Choroid plexus epithelial cell (primary cell): ENCODE data around the gene ABI2.

ENCODE experiments used
- DNase-seq: peaks from one replicate; pipeline ENCODE4 v3.0.0-alpha.2; 2010; ENCODE audit warnings: low read depth
- H3K4me3 ChIP-seq: 2 replicates; pipeline ENCODE4 v1.5.1; 2011; ENCODE audit warnings: low read depth, mild to moderate bottlenecking, control low read depth, low read length, moderate library complexity
- CTCF ChIP-seq: conservative IDR thresholded peaks from 2 replicates; pipeline ENCODE4 v1.5.1; 2011; ENCODE audit warnings: low read depth, mild to moderate bottlenecking, control low read depth, inconsistent platforms, low read length, moderate library complexity

ABI2 gene

GRCh38 chr2:203400805-203401585, 72.8 kb downstream of the ABI2 start:
- DNase-seq: peak; percentile 54
- no peak overlapping the region for H3K4me3 ChIP-seq
- no peak for TF ChIP-seq CTCF

DNA sequence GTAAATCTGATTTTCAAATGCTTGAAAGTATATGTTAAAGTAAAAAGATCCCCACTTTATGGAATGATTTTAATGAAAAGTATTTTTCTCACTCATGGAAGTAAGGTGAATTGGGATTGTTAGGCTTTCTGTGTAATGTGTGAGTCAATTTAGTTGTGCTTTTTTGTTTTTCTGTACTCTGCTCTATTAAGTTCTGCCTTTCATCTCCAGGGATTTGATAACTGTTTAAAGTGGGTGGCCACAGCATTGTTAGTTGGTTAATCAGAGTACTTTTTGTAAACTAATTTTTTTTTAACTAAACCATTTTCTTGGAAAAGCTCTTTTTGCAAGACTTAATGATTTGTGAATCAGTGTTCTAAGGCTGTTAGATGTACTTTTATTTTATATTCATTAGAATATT, 76.8 kb downstream of the ABI2 start:
- TF ChIP-seq CTCF: no peak
- DNase-seq: no peak
- no peak overlapping the region for H3K4me3 ChIP-seq

- no peak for DNase-seq
- H3K4me3 ChIP-seq: no peak overlapping the region
- TF ChIP-seq CTCF: no peak
Observed at GRCh38 chr2:203407496-203407895, 79.3 kb downstream of the ABI2 start.

DNA sequence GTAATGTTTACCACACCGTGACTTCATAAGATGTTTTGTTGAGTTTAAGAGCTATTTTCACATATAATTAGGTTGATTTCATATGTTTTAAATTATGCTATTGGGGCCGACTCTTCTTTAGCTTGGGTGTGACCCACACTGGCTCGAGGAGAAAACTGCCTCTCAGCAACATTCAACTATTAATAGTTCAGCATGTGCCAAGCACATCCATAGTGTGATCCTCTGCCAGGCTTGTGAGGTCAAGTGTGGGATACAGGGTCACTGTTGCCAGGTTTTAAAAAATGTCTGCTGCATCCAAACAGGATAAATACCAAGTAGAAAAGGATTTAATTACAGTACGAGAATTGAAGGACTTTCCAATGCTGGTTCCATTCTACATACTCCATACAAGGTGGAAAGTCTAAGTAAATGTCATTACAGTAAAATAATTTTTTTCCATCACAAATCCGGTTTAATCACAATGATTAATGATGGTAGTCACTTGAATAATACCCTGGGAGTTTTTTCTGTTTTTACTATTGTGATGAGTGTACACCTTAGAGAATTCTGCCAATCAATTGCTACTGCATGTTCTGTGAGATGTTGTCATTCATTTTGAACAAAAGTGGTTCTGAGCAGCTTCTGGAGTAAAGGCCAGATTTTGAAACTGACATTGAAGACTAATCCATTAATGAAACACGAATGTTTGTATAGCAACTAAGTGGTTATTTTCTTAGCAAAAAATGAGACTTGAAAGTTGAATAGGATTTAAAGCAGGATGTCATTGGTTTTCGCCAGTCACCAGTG, 84.5 kb downstream of the ABI2 start:
- no peak for TF ChIP-seq CTCF
- H3K4me3 ChIP-seq: no peak overlapping the region
- no peak for DNase-seq

GRCh38 chr2:203413796-203414195, 85.6 kb downstream of the ABI2 start:
- no peak for DNase-seq
- H3K4me3 ChIP-seq: no peak overlapping the region
- TF ChIP-seq CTCF: no peak

DNA sequence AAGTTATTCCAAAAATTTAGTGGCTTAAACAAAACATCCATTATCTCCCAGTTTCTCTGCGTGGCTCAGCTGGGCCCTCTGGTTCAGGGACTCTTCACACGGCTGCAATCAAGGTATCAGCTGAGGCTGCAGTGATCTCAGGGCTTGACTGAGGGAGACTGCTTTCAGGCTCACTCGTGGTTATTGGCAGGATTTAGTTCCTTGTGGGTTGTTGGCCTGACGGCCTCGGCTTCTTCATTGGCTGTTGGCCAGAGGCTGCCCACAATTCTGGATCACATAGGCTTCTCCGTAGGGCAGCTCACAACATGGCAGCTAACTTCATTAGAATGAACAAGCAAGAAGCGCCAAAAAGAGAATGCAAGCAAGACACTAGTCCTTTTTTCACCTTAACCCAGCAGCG, 90.1 kb downstream of the ABI2 start:
- no peak overlapping the region for H3K4me3 ChIP-seq
- peak; percentile 54 for DNase-seq
- no peak for TF ChIP-seq CTCF
